IMR-90 (cell line): ENCODE data around the gene DNMT1. TPM values are rescaled to one million over a fixed set of nuclear protein-coding genes. Genes with fewer than 3 reads are reported as not detected.

Experiments used
- ATAC-seq: fragments of 200-7000 bp; cut with Tn5 transposase; 2 replicates; pipeline ENCODE4 v1.9.1; 2020; ENCODE audit warnings: low read depth, mild to moderate bottlenecking, moderate library complexity
- BruUV-seq: library from RNA; stranded (reverse); fragments of 400-500 nt; replicated peaks from 2 replicates; lab custom pipeline; 2021; lab: Mats Ljungman, UMichigan
- CTCF ChIA-PET: fragments of 300-600 bp; formaldehyde crosslinking; extraction: SDS; loops from one replicate; lab custom pipeline; 2021; ENCODE audit warnings: antibody characterized with exemption; lab: Yijun Ruan, JAX
- POLR2A ChIA-PET: fragments of 300-600 bp; sonication (Branson Sonifier 250); formaldehyde crosslinking; loops from one replicate; lab custom pipeline; 2022; ENCODE audit warnings: antibody characterized with exemption; ENCODE audit not compliant: unreplicated experiment; lab: Charles Lee
- DNase-seq: peaks from one replicate; pipeline ENCODE4 v3.0.0; 2013
- H2AFZ ChIP-seq: replicated peaks from 2 replicates; pipeline ENCODE3; 2013; ENCODE audit warnings: low read length, mild to moderate bottlenecking; ENCODE audit not compliant: poor library complexity
- H2AK5ac ChIP-seq: 2 replicates; pipeline ENCODE4 v1.6.1; 2013; ENCODE audit warnings: low read depth, low read length, inconsistent platforms
- H2AK9ac ChIP-seq: replicated peaks from 2 replicates; pipeline ENCODE3; 2013; ENCODE audit warnings: mild to moderate bottlenecking, low read depth, low read length, moderate library complexity; ENCODE audit not compliant: poor library complexity
- H2BK120ac ChIP-seq: 2 replicates; pipeline ENCODE4 v1.6.1; 2013; ENCODE audit warnings: low read depth, low read length, inconsistent platforms
- H2BK15ac ChIP-seq: 3 replicates; pipeline ENCODE4 v1.6.1; 2013; ENCODE audit warnings: low read depth, low read length, inconsistent platforms
- H2BK20ac ChIP-seq: 2 replicates; pipeline ENCODE4 v1.6.1; 2013; ENCODE audit warnings: low read depth, mild to moderate bottlenecking, inconsistent platforms, low read length, moderate library complexity
- H2BK5ac ChIP-seq: 2 replicates; pipeline ENCODE4 v1.6.1; 2013; ENCODE audit warnings: mild to moderate bottlenecking, low read depth, low read length, inconsistent platforms; ENCODE audit not compliant: poor library complexity, severe bottlenecking
- H3K14ac ChIP-seq: replicated peaks from 2 replicates; pipeline ENCODE4 v1.6.1; 2013; ENCODE audit warnings: low read depth, low read length, inconsistent platforms
- H3K18ac ChIP-seq: 2 replicates; pipeline ENCODE4 v1.6.1; 2013; ENCODE audit warnings: low read depth, low read length, control low read depth
- H3K23ac ChIP-seq: 2 replicates; pipeline ENCODE4 v1.6.1; 2013; ENCODE audit warnings: low read depth, low read length, inconsistent platforms
- H3K27ac ChIP-seq: 2 replicates; pipeline ENCODE4 v1.5.1; 2013; ENCODE audit warnings: mild to moderate bottlenecking, control low read depth, low read length; ENCODE audit not compliant: insufficient read depth
- H3K27me3 ChIP-seq: 2 replicates; pipeline ENCODE4 v1.6.1; 2013; ENCODE audit warnings: low read length; ENCODE audit not compliant: control insufficient read depth, insufficient read depth
- H3K36me3 ChIP-seq: 2 replicates; pipeline ENCODE4 v1.6.1; 2013; ENCODE audit warnings: low read length, mixed read lengths; ENCODE audit not compliant: control insufficient read depth, insufficient read depth
- H3K4ac ChIP-seq: 2 replicates; pipeline ENCODE4 v1.6.1; 2013; ENCODE audit warnings: low read depth, low read length, inconsistent platforms
- H3K4me1 ChIP-seq: 2 replicates; pipeline ENCODE4 v1.6.1; 2013; ENCODE audit warnings: low read length, mixed read lengths; ENCODE audit not compliant: control insufficient read depth, insufficient read depth
- H3K4me2 ChIP-seq: 2 replicates; pipeline ENCODE4 v1.6.1; 2013; ENCODE audit warnings: low read depth, mild to moderate bottlenecking, control low read depth, low read length, moderate library complexity
- H3K4me3 ChIP-seq: 2 replicates; pipeline ENCODE4 v1.5.1; 2013; ENCODE audit warnings: low read depth, mild to moderate bottlenecking, control low read depth, low read length, moderate library complexity; ENCODE audit not compliant: insufficient read depth
- H3K56ac ChIP-seq: 2 replicates; pipeline ENCODE4 v1.6.1; 2013; ENCODE audit warnings: low read length, inconsistent platforms; ENCODE audit not compliant: insufficient read depth; ENCODE audit errors: extremely low read depth
- H3K79me1 ChIP-seq, 2 experiments: 2 replicates each; pipeline ENCODE4 v1.6.1; 2013; ENCODE audit warnings: low read length in 2 of 2, inconsistent platforms in 1 of 2, low read depth in 1 of 2
- H3K9ac ChIP-seq: 2 replicates; pipeline ENCODE4 v1.6.1; 2013; ENCODE audit warnings: low read depth, low read length, control low read depth
- H3K9me1 ChIP-seq: 2 replicates; pipeline ENCODE4 v1.6.1; 2013; ENCODE audit warnings: low read length, inconsistent platforms; ENCODE audit not compliant: insufficient read depth
- H3K9me3 ChIP-seq: 2 replicates; pipeline ENCODE4 v1.6.1; 2013; ENCODE audit warnings: low read length; ENCODE audit not compliant: control insufficient read depth, insufficient read depth
- H4K20me1 ChIP-seq: 2 replicates; pipeline ENCODE4 v1.6.1; 2013; ENCODE audit warnings: low read length, inconsistent platforms; ENCODE audit not compliant: insufficient read depth
- H4K5ac ChIP-seq: 2 replicates; pipeline ENCODE4 v1.6.1; 2013; ENCODE audit warnings: mild to moderate bottlenecking, low read depth, low read length, control low read depth
- H4K8ac ChIP-seq, 2 experiments: 2 replicates each; pipeline ENCODE4 v1.6.1; 2013; ENCODE audit warnings: low read depth in 2 of 2, low read length in 2 of 2, control low read depth in 1 of 2, inconsistent platforms in 1 of 2
- H4K91ac ChIP-seq: 2 replicates; pipeline ENCODE4 v1.6.1; 2013; ENCODE audit warnings: low read depth, low read length, inconsistent platforms; ENCODE audit not compliant: insufficient read depth
- BHLHE40 ChIP-seq: fragments of 150-350 bp; IDR thresholded peaks from 2 replicates; pipeline ENCODE4 v1.6.1; 2016; ENCODE audit warnings: mild to moderate bottlenecking, low read depth, low read length
- CEBPB ChIP-seq: IDR thresholded peaks from 2 replicates; pipeline ENCODE4 v1.6.1; 2012; ENCODE audit warnings: low read depth, low read length, improper control_type of control experiment
- FOS ChIP-seq: fragments of 150-350 bp; IDR thresholded peaks from 2 replicates; pipeline ENCODE4 v1.6.1; 2016; ENCODE audit warnings: low read depth, low read length
- MAFK ChIP-seq: IDR thresholded peaks from 2 replicates; pipeline ENCODE4 v1.6.1; 2012; ENCODE audit warnings: low read depth, low read length, improper control_type of control experiment
- MAZ ChIP-seq: IDR thresholded peaks from 2 replicates; pipeline ENCODE4 v1.6.1; 2012; ENCODE audit warnings: low read depth, mild to moderate bottlenecking, low read length, improper control_type of control experiment, moderate library complexity, borderline replicate concordance
- MXI1 ChIP-seq: IDR thresholded peaks from 2 replicates; pipeline ENCODE4 v1.6.1; 2012; ENCODE audit warnings: low read depth, mild to moderate bottlenecking, low read length, moderate library complexity, borderline replicate concordance
- RAD21 ChIP-seq: IDR thresholded peaks from 2 replicates; pipeline ENCODE4 v1.6.1; 2012; ENCODE audit warnings: low read length, improper control_type of control experiment
- RCOR1 ChIP-seq: IDR thresholded peaks from 2 replicates; pipeline ENCODE4 v1.6.1; 2012; ENCODE audit warnings: mild to moderate bottlenecking, low read length, improper control_type of control experiment; ENCODE audit not compliant: insufficient replicate concordance
- RFX5 ChIP-seq: IDR thresholded peaks from 2 replicates; pipeline ENCODE4 v1.8.0; 2012; ENCODE audit warnings: low read depth, mild to moderate bottlenecking, low read length, moderate library complexity
- SMC3 ChIP-seq: fragments of 150-350 bp; IDR thresholded peaks from 2 replicates; pipeline ENCODE4 v1.6.1; 2016; ENCODE audit warnings: low read depth, mild to moderate bottlenecking, antibody characterized with exemption, low read length, moderate library complexity
- WGBS, 2 experiments: methylation state at CpG; one replicate each; pipeline versions ENCODE4 v1.1.5 to v1.1.7; 2013; ENCODE audit warnings: missing lambda C conversion rate in 2 of 2; ENCODE audit not compliant: insufficient read length in 1 of 2; ENCODE audit errors: extremely low coverage in 2 of 2; 5-methylcytosine and 5-hydroxymethylcytosine counted together
- dilution Hi-C: fragments of 300-500 bp; cut with HindIII; formaldehyde crosslinking; loops from one replicate; pipeline ENCODE4 v1.14.3; 2018; ENCODE audit warnings: low sequenced_read_pairs; ENCODE audit not compliant: unreplicated experiment
- in situ Hi-C: fragments of 300-500 bp; cut with MboI; formaldehyde crosslinking; loops from 3 replicates; pipeline ENCODE4 v1.14.3; 2019; ENCODE audit warnings: low sequenced_read_pairs, inconsistent platforms, mixed read lengths
- intact Hi-C: fragments of 100-400 bp; cut with micrococcal nuclease; formaldehyde crosslinking; loops from 2 replicates; pipeline ENCODE4 v1.10.0; 2022
- polyA plus RNA-seq, 3 experiments: library from polyadenylated mRNA; depleted of rRNA; stranded (reverse); fragments of >200 nt; gene quantifications; 2 replicates each; pipeline ENCODE4 v1.2.3, GENCODE V29; 2012; ENCODE audit warnings: low replicate concordance in 1 of 3
- total RNA-seq: library from RNA; depleted of rRNA; stranded (reverse); fragments of >200 nt; gene quantifications from 2 replicates; pipeline ENCODE4 v1.2.3, GENCODE V29; 2012
- TF ChIP-seq, protein P1 (sequence below): conservative IDR thresholded peaks from 2 replicates; pipeline ENCODE4 v1.5.1; 2012; ENCODE audit warnings: mild to moderate bottlenecking, low read depth, low read length, improper control_type of control experiment
- TF ChIP-seq, protein P2 (sequence below): fragments of 150-350 bp; IDR thresholded peaks from 2 replicates; pipeline ENCODE4 v1.6.1; 2017; ENCODE audit warnings: mild to moderate bottlenecking, antibody characterized with exemption, low read length, low read depth

Gene DNMT1
- total and polyA plus RNA-seq, 2 of the 4 experiments (the other 2 are of a cell fraction): 26.2 to 83.6 TPM

DNA sequence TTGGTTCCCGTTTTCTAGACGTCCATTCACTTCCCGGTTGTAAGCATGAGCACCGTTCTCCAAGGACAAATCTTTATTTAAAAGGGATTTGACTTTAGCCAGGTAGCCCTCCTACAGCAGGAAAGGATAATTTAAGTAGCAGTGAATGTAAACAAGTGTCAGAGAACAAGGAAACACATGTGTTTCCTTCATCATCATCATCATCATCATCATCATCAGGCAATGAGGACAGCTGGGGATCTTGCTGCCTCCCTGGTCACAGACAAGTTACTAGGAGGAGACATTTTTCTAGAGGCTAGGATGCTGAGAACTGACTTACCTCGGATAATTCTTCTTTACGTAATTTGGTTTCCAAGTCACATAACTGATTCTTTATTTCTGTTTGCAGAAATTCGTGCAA is 14.3 kb downstream of the DNMT1 start:
- Histone ChIP-seq H2AK9ac (no peak overlapping the region), H3K9ac (no peak overlapping the region), H3K56ac (no peak overlapping the region), H4K20me1 (peaks cover 28% of the 10 kb centered on the region), H3K27me3 (no peaks in the 10 kb centered on the region), H2BK5ac (no peak overlapping the region), H2AK5ac (no peak overlapping the region), H3K4me3 (no peak overlapping the region), H4K5ac (no peak overlapping the region), H3K9me3 (no peaks in the 10 kb centered on the region), H3K4me2 (no peak overlapping the region), H3K4me1 (peaks cover 2% of the 10 kb centered on the region; the same call in 1 of the 2 replicates), H3K4ac (no peak overlapping the region), H3K23ac (no peak overlapping the region), H3K27ac (no peak overlapping the region), H3K79me1 (peaks cover 19 to 50% of the 10 kb centered on the region in 2 experiments), H3K18ac (no peak overlapping the region), H2BK15ac (no peak overlapping the region), H4K8ac (no peak overlapping the region), H2BK20ac (no peak overlapping the region), H2BK120ac (no peak overlapping the region), H3K36me3 (peaks cover 37% of the 10 kb centered on the region), H2AFZ (no peak overlapping the region), H3K9me1 (no peaks in the 10 kb centered on the region; the same call in 1 of the 2 replicates), H3K14ac (no peak overlapping the region), H4K91ac (no peak overlapping the region)
- no peak for ATAC-seq
- POLR2A ChIA-PET: no interaction called here
- CTCF ChIA-PET: interaction anchor here (0.5 kb wide), 1 partner anchor 121 kb away, joined by 3 read pairs; no protein-coding TSS in a partner anchor
- in situ Hi-C loops: no loop called here
- intact Hi-C loops: no loop called here
- no peak for DNase-seq
- TF ChIP-seq MAZ: no peak
- TF ChIP-seq MAFK: no peak
- no peak for TF ChIP-seq RCOR1
- TF ChIP-seq CEBPB: no peak
- TF ChIP-seq FOS: no peak
- TF ChIP-seq, protein P1, sequence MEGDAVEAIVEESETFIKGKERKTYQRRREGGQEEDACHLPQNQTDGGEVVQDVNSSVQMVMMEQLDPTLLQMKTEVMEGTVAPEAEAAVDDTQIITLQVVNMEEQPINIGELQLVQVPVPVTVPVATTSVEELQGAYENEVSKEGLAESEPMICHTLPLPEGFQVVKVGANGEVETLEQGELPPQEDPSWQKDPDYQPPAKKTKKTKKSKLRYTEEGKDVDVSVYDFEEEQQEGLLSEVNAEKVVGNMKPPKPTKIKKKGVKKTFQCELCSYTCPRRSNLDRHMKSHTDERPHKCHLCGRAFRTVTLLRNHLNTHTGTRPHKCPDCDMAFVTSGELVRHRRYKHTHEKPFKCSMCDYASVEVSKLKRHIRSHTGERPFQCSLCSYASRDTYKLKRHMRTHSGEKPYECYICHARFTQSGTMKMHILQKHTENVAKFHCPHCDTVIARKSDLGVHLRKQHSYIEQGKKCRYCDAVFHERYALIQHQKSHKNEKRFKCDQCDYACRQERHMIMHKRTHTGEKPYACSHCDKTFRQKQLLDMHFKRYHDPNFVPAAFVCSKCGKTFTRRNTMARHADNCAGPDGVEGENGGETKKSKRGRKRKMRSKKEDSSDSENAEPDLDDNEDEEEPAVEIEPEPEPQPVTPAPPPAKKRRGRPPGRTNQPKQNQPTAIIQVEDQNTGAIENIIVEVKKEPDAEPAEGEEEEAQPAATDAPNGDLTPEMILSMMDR: no peak
- TF ChIP-seq, protein P2, sequence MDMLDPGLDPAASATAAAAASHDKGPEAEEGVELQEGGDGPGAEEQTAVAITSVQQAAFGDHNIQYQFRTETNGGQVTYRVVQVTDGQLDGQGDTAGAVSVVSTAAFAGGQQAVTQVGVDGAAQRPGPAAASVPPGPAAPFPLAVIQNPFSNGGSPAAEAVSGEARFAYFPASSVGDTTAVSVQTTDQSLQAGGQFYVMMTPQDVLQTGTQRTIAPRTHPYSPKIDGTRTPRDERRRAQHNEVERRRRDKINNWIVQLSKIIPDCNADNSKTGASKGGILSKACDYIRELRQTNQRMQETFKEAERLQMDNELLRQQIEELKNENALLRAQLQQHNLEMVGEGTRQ: no peak
- TF ChIP-seq RAD21: no peak
- TF ChIP-seq BHLHE40: no peak
- TF ChIP-seq SMC3: no peak
- no peak for TF ChIP-seq RFX5
- TF ChIP-seq MXI1: no peak
- dilution Hi-C loops: no loop called here
- no TSS peak for BruUV-seq
- WGBS, 2 experiments: no CpG with 5 or more reads among the region's 7 CpGs
